Endodermal cell (in vitro differentiated cells): ENCODE measurements around the gene CHTF8. TPM values are rescaled to one million over a fixed set of nuclear protein-coding genes. Genes with fewer than 3 reads are reported as not detected.
A peak's percentile ranks its signal among the peaks of the same experiment; 100 is the strongest.

Experiments
- DNase-seq: peaks from one replicate; pipeline ENCODE4 v3.0.0-alpha.2; 2017
- H3K27ac ChIP-seq: 2 replicates; pipeline ENCODE4 v1.5.1; 2013; ENCODE audit warnings: mild to moderate bottlenecking, low read depth, low read length, moderate library complexity
- H3K27me3 ChIP-seq: 2 replicates; pipeline ENCODE4 v1.6.1; 2013; ENCODE audit warnings: mild to moderate bottlenecking, low read length, moderate library complexity; ENCODE audit not compliant: insufficient read depth, control insufficient read depth, poor library complexity, severe bottlenecking
- H3K36me3 ChIP-seq: 2 replicates; pipeline ENCODE4 v1.7.0; 2013; ENCODE audit warnings: mild to moderate bottlenecking, low read length, moderate library complexity; ENCODE audit not compliant: control insufficient read depth, insufficient read depth
- H3K4me1 ChIP-seq: one replicate; pipeline ENCODE4 v1.7.0; 2013; ENCODE audit warnings: low read length; ENCODE audit not compliant: control insufficient read depth, insufficient read depth
- H3K4me3 ChIP-seq: 2 replicates; pipeline ENCODE4 v1.5.1; 2013; ENCODE audit warnings: mild to moderate bottlenecking, low read length, moderate library complexity
- H3K9ac ChIP-seq: 2 replicates; pipeline ENCODE4 v1.6.1; 2013; ENCODE audit warnings: mild to moderate bottlenecking, low read length, moderate library complexity; ENCODE audit not compliant: poor library complexity, severe bottlenecking; ENCODE audit errors: extremely low read depth
- H3K9me3 ChIP-seq: 2 replicates; pipeline ENCODE4 v1.6.1; 2013; ENCODE audit warnings: mild to moderate bottlenecking, low read length, moderate library complexity; ENCODE audit not compliant: control insufficient read depth
- H3K27ac Mint-ChIP-seq: 2 replicates; pipeline ENCODE4 v1.8.0; 2020; ENCODE audit warnings: mixed read lengths
- H3K27me3 Mint-ChIP-seq: 2 replicates; pipeline ENCODE4 v1.8.0; 2021; ENCODE audit warnings: mild to moderate bottlenecking, mixed read lengths; ENCODE audit not compliant: insufficient read depth
- H3K36me3 Mint-ChIP-seq: 2 replicates; pipeline ENCODE4 v1.8.0; 2020; ENCODE audit warnings: low read depth, mixed read lengths
- H3K4me1 Mint-ChIP-seq: 2 replicates; pipeline ENCODE4 v1.8.0; 2020; ENCODE audit warnings: mixed read lengths
- H3K4me3 Mint-ChIP-seq: 2 replicates; pipeline ENCODE4 v1.8.0; 2020; ENCODE audit warnings: mild to moderate bottlenecking, moderate library complexity, mixed read lengths
- H3K9me3 Mint-ChIP-seq: 2 replicates; pipeline ENCODE4 v1.8.0; 2020; ENCODE audit warnings: mild to moderate bottlenecking, mixed read lengths
- WGBS, 2 experiments: methylation state at CpG; one replicate each; pipeline versions ENCODE4 v1.1.5 to v1.1.7; 2013; ENCODE audit warnings: missing lambda C conversion rate in 2 of 2, mixed read lengths in 1 of 2; ENCODE audit not compliant: insufficient coverage in 1 of 2, insufficient read length in 1 of 2; 5-methylcytosine and 5-hydroxymethylcytosine counted together
- total RNA-seq, 2 donors: library from RNA; stranded (reverse); fragmentation: NEBNext Ultra II Directional in 1 of 2; extraction: Animal tissue kit (Norgen Biotek cat#: 25700) in 1 of 2; gene quantifications; 2 replicates in 1 of 2; 3 replicates in 1 of 2; pipeline ENCODE4 v1.2.1, GENCODE V29; 2021
- TF ChIP-seq, protein P1 (sequence below): fragments of 200-600 bp; sonication (generic); conservative IDR thresholded peaks from 2 replicates; pipeline ENCODE4 v1.5.0; 2021; ENCODE audit warnings: antibody characterized with exemption, mild to moderate bottlenecking

The CHTF8 gene
- total RNA-seq, 2 donors from 2014 or later = 105 to 142 TPM

DNA sequence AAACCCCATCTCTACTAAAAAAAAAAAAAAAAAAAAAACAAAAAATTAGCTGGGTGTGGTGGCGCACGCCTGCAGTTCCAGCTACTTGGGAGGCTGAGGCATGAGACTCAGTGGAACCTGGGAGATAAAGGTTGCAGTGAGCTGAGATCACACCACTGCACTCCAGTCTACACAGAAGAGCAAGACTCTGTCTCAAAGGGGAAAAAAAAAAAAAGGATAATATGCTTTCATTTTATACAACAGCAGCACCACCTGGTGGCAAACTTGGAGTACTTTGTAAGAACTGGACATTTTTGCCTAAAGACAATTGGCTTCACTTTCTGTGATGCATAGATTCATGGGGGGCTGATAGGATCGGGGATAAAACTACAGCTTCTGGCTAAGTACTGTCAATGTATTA is 8.5 kb downstream of the CHTF8 start:
- Mint-ChIP-seq H3K9me3 (no peaks in the 10 kb centered on the region), H3K4me1 (no peaks in the 10 kb centered on the region), H3K36me3 (peaks cover 53% of the 10 kb centered on the region), H3K4me3 (no peak overlapping the region), H3K27ac (no peak overlapping the region), H3K27me3 (no peaks in the 10 kb centered on the region)
- Histone ChIP-seq H3K9ac (no peak overlapping the region), H3K27ac (no peak overlapping the region), H3K4me1 (no peaks in the 10 kb centered on the region), H3K36me3 (peaks cover 47% of the 10 kb centered on the region), H3K27me3 (no peaks in the 10 kb centered on the region), H3K4me3 (no peak overlapping the region), H3K9me3 (no peaks in the 10 kb centered on the region)
- 98 to 100% methylated on average over 3 of the region's 3 CpGs for WGBS, 2 experiments
- peak; percentile 73 for DNase-seq
- TF ChIP-seq, protein P1, sequence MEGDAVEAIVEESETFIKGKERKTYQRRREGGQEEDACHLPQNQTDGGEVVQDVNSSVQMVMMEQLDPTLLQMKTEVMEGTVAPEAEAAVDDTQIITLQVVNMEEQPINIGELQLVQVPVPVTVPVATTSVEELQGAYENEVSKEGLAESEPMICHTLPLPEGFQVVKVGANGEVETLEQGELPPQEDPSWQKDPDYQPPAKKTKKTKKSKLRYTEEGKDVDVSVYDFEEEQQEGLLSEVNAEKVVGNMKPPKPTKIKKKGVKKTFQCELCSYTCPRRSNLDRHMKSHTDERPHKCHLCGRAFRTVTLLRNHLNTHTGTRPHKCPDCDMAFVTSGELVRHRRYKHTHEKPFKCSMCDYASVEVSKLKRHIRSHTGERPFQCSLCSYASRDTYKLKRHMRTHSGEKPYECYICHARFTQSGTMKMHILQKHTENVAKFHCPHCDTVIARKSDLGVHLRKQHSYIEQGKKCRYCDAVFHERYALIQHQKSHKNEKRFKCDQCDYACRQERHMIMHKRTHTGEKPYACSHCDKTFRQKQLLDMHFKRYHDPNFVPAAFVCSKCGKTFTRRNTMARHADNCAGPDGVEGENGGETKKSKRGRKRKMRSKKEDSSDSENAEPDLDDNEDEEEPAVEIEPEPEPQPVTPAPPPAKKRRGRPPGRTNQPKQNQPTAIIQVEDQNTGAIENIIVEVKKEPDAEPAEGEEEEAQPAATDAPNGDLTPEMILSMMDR = peak; percentile 85

DNA sequence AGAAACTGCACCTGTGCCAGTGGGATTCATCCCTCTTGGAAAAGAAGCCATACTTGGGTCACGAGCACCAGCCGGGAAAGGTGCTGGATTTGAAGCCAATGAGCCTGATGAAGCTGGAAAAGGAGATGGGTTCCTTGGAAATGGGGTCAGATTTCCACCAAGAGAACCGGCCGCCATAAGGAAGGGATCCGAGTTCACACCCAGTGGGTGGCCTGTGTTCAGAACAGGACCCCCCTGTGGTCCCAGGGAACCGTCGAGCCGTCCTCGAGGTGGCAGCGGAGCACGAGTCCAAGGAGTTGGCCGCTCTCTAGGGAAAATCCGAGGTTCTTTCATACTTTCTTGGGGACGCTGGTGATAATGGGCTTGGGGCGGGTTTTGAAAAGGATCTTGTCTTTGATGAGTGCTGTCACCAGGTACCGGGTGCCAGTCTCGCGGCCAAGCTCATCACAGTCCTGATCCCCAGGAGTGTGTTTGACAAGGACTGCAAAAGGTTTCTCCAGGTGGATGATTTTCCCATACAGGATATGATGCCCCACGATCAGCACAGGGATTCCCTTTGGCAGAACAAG is 12.2 kb downstream of the CHTF8 start:
- H3K27me3 Mint-ChIP-seq = no peaks in the 10 kb centered on the region
- Histone ChIP-seq H3K4me3 (no peak overlapping the region), H3K27ac (no peak overlapping the region), H3K36me3 (peaks cover 61% of the 10 kb centered on the region), H3K27me3 (no peaks in the 10 kb centered on the region), H3K9ac (no peak overlapping the region), H3K9me3 (no peaks in the 10 kb centered on the region), H3K4me1 (no peaks in the 10 kb centered on the region)
- H3K9me3 Mint-ChIP-seq = no peaks in the 10 kb centered on the region
- no peak overlapping the region for H3K27ac Mint-ChIP-seq
- 94 to 96% methylated on average over 16 to 19 of the region's 19 CpGs for WGBS, 2 experiments
- peaks cover 55% of the 10 kb centered on the region for H3K36me3 Mint-ChIP-seq
- TF ChIP-seq, protein P1 = no peak
- no peak overlapping the region for H3K4me3 Mint-ChIP-seq
- no peak for DNase-seq
- no peaks in the 10 kb centered on the region for H3K4me1 Mint-ChIP-seq

DNA sequence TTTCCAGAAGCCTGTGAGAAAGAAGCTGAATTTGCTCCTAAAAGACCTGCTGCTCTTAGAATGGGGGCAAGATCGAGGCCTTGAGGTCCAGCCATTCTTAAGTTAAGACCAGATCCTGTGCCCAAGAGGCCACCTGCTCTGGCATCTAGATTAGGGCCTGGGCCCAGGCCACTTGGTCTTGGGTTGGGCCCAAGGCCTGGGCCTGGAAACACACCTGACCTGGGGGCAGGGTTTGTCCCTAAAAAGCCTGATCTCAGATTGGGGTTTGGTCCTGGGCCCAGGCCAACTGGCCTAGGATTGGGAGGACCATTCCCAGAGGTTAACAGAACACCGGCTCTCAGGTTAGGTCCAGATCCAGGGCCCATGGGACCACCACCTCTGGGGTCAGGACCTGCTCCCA is 12.9 kb downstream of the CHTF8 start:
- Histone ChIP-seq H3K36me3 (peaks cover 67% of the 10 kb centered on the region), H3K27ac (no peak overlapping the region), H3K27me3 (no peaks in the 10 kb centered on the region), H3K4me1 (no peaks in the 10 kb centered on the region), H3K9me3 (no peaks in the 10 kb centered on the region), H3K9ac (no peak overlapping the region), H3K4me3 (no peak overlapping the region)
- TF ChIP-seq, protein P1 = no peak
- no peak overlapping the region for H3K4me3 Mint-ChIP-seq
- WGBS, 2 experiments = 95 to 100% methylated on average over 2 of the region's 2 CpGs
- no peaks in the 10 kb centered on the region for H3K27me3 Mint-ChIP-seq
- H3K36me3 Mint-ChIP-seq = peaks cover 55% of the 10 kb centered on the region
- no peak overlapping the region for H3K27ac Mint-ChIP-seq
- no peak for DNase-seq
- H3K4me1 Mint-ChIP-seq = no peaks in the 10 kb centered on the region
- no peaks in the 10 kb centered on the region for H3K9me3 Mint-ChIP-seq
